ENCODE results near the gene PDHB. TPM values are rescaled to one million over a fixed set of nuclear protein-coding genes. Genes with fewer than 3 reads are reported as not detected.
A peak's percentile ranks its signal among the peaks of the same experiment; 100 is the strongest.
"Not testable (repeated sequence)": the region's sequence is repeated elsewhere in the genome, so short reads cannot be mapped to it uniquely, and the experiment has no call there.

The PDHB gene
- polyA plus RNA-seq, 1 experiment, result 109 TPM

DNA sequence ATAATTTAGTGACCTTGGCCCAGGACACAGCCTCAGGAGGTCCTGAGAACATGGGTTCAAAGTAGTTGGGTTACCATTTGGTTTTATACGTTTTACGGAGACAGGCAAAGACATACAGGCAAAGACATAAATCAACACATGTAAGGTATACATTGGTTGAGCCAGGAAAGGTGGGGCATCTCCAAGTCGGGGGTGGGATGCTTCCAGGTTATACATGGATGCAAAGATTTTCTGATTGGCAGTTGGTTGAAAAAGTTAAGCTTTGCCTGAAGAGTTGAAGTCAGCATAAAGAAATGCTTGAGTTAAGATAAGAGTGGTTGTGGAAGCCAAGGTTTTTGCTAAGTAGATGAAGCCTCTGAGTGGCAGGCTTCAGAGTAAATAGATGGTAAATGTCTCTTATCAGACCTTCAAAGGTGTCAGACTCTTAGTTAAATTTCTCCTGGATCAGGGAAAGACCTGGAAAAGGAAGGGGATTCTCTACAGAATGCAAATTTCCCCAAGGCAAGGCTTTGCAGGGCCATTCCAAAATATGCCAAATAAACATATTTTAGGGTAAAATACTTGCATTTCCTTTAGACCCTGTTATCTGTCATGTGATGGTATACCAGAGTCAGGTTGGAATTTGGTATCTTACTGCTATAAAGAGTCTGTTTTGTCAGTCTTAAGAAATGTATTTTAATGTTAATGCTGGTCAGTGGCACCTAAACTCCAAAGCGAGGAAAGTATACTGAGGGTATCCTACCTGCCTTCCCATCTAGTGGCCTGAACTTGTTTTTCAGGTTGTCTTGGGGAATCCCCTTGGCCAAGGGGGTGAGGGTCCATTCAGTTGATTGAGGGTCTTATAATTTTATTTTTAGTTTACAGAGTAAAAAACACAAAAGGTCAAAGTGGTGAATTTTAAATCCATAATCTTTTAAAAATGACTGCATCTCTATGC lies 8.2 kb upstream of the PDHB start:
- H3K27ac ChIP-seq (ENCODE audit: low read depth, low read length), result no peak overlapping the region
- TF ChIP-seq, protein P1, sequence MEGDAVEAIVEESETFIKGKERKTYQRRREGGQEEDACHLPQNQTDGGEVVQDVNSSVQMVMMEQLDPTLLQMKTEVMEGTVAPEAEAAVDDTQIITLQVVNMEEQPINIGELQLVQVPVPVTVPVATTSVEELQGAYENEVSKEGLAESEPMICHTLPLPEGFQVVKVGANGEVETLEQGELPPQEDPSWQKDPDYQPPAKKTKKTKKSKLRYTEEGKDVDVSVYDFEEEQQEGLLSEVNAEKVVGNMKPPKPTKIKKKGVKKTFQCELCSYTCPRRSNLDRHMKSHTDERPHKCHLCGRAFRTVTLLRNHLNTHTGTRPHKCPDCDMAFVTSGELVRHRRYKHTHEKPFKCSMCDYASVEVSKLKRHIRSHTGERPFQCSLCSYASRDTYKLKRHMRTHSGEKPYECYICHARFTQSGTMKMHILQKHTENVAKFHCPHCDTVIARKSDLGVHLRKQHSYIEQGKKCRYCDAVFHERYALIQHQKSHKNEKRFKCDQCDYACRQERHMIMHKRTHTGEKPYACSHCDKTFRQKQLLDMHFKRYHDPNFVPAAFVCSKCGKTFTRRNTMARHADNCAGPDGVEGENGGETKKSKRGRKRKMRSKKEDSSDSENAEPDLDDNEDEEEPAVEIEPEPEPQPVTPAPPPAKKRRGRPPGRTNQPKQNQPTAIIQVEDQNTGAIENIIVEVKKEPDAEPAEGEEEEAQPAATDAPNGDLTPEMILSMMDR (IDR thresholded peaks at IDR 0.05; ENCODE audit: low read depth, low read length), result no peak
- peaks cover 5% of the 10 kb centered on the region for H3K27me3 ChIP-seq (ENCODE audit: control insufficient read depth, insufficient read depth, low read length)
- no peak for DNase-seq (ENCODE audit: low read depth, low spot score)
- H3K9me3 ChIP-seq (ENCODE audit: control insufficient read depth, insufficient read depth, low read length), result no peaks in the 10 kb centered on the region
- no peak overlapping the region for H3K4me3 ChIP-seq (ENCODE audit: low read depth, low read length)
- ChIA-PET POLR2A (no interaction called here), CTCF (interaction anchor here (0.5 to 1.2 kb wide), 2 partner anchors 63 to 92 kb away, joined by 3 to 7 read pairs; no protein-coding TSS in a partner anchor)

DNA sequence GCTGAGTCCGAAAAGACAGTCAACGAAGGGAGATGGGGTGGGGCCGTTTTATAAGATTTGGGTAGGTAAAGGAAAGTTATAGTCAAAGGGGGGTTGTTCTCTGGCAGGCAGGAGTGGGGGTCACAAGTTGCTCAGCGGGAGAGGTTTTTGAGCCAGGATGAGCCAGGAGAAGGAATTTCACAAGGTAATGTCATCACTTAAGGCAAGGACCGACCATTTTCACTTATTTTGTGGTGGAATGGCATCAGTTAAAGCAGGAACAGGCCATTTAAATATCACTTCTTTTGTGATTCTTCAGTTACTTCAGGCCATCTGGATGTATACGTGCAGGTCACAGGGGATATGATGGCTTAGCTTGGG lies 7.3 kb upstream of the PDHB start:
- POLR2A ChIA-PET; H3K27me3 ChIP-seq (ENCODE audit: control insufficient read depth, insufficient read depth, low read length); DNase-seq (ENCODE audit: low read depth, low spot score); H3K27ac ChIP-seq (ENCODE audit: low read depth, low read length); H3K9me3 ChIP-seq (ENCODE audit: control insufficient read depth, insufficient read depth, low read length); H3K4me3 ChIP-seq (ENCODE audit: low read depth, low read length): not testable (repeated sequence)
- CTCF ChIA-PET, result interaction anchor here (1.1 to 1.2 kb wide), 2 partner anchors 20 to 92 kb away, joined by 3 read pairs; no protein-coding TSS in a partner anchor

DNA sequence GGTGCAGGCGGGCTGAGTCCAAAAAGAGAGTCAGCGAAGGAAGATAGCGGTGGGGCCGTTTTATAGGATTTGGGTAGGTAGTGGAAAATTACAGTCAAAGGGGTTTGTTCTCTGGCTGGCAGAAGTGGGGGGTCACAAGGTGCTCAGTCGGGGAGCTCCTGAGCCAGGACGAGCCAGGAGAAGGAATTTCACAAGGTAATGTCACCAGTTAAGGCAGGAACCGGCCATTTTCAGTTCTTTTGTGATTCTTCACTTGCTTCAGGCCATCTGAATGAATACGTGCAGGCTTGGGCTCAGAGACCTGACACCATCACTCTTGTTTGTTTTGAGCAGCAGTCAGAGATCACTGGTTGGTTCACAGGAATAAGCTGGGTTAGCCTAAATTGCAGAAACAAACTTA lies 3.6 kb upstream of the PDHB start:
- H3K27ac ChIP-seq (ENCODE audit: low read depth, low read length); H3K4me3 ChIP-seq (ENCODE audit: low read depth, low read length); H3K9me3 ChIP-seq (ENCODE audit: control insufficient read depth, insufficient read depth, low read length); H3K27me3 ChIP-seq (ENCODE audit: control insufficient read depth, insufficient read depth, low read length); DNase-seq (ENCODE audit: low read depth, low spot score); POLR2A ChIA-PET: not testable (repeated sequence)
- CTCF ChIA-PET, result interaction anchor here (2.7 kb wide), 1 partner anchor 26 kb away, joined by 7 read pairs; no protein-coding TSS in a partner anchor

DNA sequence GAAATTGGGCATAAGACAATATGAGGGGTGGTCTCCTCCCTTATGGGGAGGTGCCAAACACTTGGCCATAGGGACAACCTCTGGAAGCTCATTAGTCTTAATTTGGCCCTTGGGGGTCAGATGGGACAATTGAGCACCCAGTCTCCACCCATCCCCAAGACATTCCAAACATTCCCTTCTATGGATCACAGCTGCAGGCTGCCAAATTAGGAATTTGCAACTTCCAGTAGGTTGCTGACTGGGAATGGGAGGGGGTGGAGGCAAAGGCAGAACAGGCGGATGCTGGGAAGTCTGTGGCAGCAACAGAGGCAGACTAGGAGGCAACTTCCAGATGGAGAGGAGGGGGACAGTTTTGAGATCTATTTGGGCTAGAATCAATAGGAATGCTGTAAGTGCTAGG lies 1.4 kb upstream of the PDHB start:
- Histone ChIP-seq H3K4me3 (ENCODE audit: low read depth, low read length) (no peak overlapping the region), H3K9me3 (ENCODE audit: control insufficient read depth, insufficient read depth, low read length) (no peaks in the 10 kb centered on the region; the same call in 1 of the 2 replicates), H3K27ac (ENCODE audit: low read depth, low read length) (peak overlapping the region; percentile 39), H3K27me3 (ENCODE audit: control insufficient read depth, insufficient read depth, low read length) (no peaks in the 10 kb centered on the region)
- TF ChIP-seq, protein P1 (IDR thresholded peaks at IDR 0.05; ENCODE audit: low read depth, low read length), result no peak
- ChIA-PET POLR2A (no interaction called here), CTCF (interaction anchor here (1.3 kb wide), 1 partner anchor 98 kb away, joined by 3 read pairs; no protein-coding TSS in a partner anchor)
- DNase-seq (ENCODE audit: low read depth, low spot score), result peak; percentile 41

DNA sequence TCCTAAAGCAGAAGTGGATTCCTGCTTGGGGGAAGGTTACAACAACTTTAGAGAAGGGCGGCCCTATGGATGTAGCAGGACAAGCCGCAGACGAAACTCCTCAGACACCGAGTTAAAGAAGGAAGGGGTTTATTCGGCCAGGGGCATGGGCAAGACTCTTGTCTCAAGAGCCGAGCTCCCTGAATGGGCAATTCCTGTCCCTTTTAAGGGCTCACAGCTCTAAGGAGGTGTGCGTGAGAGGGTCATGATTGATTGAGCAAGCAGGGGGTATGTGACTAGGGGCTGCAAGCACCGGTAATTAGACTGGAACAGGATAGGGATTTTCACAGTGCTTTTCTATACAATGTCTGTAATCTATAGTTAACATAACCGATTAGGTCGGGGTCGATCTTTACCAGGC lies 879 bp upstream of the PDHB start:
- no peaks in the 10 kb centered on the region; the same call in 1 of the 2 replicates for H3K9me3 ChIP-seq (ENCODE audit: control insufficient read depth, insufficient read depth, low read length)
- DNase-seq (ENCODE audit: low read depth, low spot score), result no peak
- peak overlapping the region; percentile 21 for H3K27ac ChIP-seq (ENCODE audit: low read depth, low read length)
- CTCF ChIA-PET, result interaction anchor here (1.3 to 1.5 kb wide), 2 partner anchors 98 to 128 kb away, joined by 3 read pairs; partner anchors contain the start of genes HTD2 and RPP14
- no peaks in the 10 kb centered on the region for H3K27me3 ChIP-seq (ENCODE audit: control insufficient read depth, insufficient read depth, low read length)
- TF ChIP-seq, protein P1 (IDR thresholded peaks at IDR 0.05; ENCODE audit: low read depth, low read length), result no peak
- H3K4me3 ChIP-seq (ENCODE audit: low read depth, low read length), result no peak overlapping the region
- POLR2A ChIA-PET, result no interaction called here

DNA sequence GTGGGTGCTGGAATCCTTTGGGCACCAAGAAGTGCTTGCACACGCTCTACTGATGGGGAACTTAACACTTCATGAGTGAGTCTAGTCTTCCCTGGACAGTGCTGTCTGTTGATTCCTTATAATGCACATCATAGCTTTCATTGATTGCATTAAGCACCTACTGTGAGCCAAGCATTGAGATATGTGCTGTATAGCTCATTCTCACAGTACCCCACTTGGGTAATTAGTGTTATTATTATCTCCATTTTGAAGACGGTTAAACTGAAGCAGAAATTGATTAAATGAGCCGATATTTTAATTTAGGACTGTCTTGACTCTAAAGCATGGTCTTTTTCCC lies 504 bp upstream of the PDHB start:
- DNase-seq (ENCODE audit: low read depth, low spot score), result no peak
- H3K9me3 ChIP-seq (ENCODE audit: control insufficient read depth, insufficient read depth, low read length), result no peaks in the 10 kb centered on the region; the same call in 1 of the 2 replicates
- TF ChIP-seq, protein P1 (IDR thresholded peaks at IDR 0.05; ENCODE audit: low read depth, low read length), result no peak
- peak overlapping the region; percentile 54 for H3K4me3 ChIP-seq (ENCODE audit: low read depth, low read length)
- no peaks in the 10 kb centered on the region for H3K27me3 ChIP-seq (ENCODE audit: control insufficient read depth, insufficient read depth, low read length)
- ChIA-PET POLR2A (no interaction called here), CTCF (interaction anchor here (0.6 to 1.5 kb wide), 2 partner anchors 57 to 128 kb away, joined by 3 to 4 read pairs; partner anchors contain the start of genes HTD2 and RPP14)
- H3K27ac ChIP-seq (ENCODE audit: low read depth, low read length), result peak overlapping the region; percentile 22

Data from AG04450 (cell line).